Lung (tissue), 12 donors: ENCODE results near the gene SCYGR4. TPM values are rescaled to one million over a fixed set of nuclear protein-coding genes. Genes with fewer than 3 reads are reported as not detected.

Experiments used
- ATAC-seq: fragments of 200-7000 bp; cut with Tn5 transposase; one replicate; pipeline ENCODE4 v1.9.1; 2020; ENCODE audit warnings: moderate number of reproducible peaks; ENCODE audit not compliant: insufficient read depth, low FRiP score
- DNase-seq, 3 donors: peaks; one replicate each; pipeline ENCODE4 v3.0.0-alpha.2; 2013 to 2017
- H3K27ac ChIP-seq, 2 donors: one replicate each; pipeline ENCODE4 v1.5.1; 2013; ENCODE audit warnings: mild to moderate bottlenecking in 2 of 2, moderate library complexity in 2 of 2, control low read depth in 1 of 2, inconsistent platforms in 1 of 2, low read depth in 1 of 2, low read length in 1 of 2
- H3K27me3 ChIP-seq, 3 donors: one replicate each; pipeline ENCODE4 v1.5.1; 2013; ENCODE audit warnings: low read length in 2 of 3; ENCODE audit not compliant: control insufficient read depth in 3 of 3, insufficient read depth in 3 of 3
- H3K36me3 ChIP-seq, 4 donors: one replicate each; pipeline ENCODE4 v1.5.1; 2013; ENCODE audit warnings: low read length in 4 of 4, mild to moderate bottlenecking in 1 of 4, moderate library complexity in 1 of 4; ENCODE audit not compliant: control insufficient read depth in 4 of 4, insufficient read depth in 4 of 4
- H3K4me1 ChIP-seq, 5 donors: one replicate each; pipeline ENCODE4 v1.5.1; 2013; ENCODE audit warnings: low read length in 5 of 5, mild to moderate bottlenecking in 2 of 5, moderate library complexity in 1 of 5; ENCODE audit not compliant: control insufficient read depth in 5 of 5, insufficient read depth in 5 of 5
- H3K4me3 ChIP-seq: one replicate; pipeline ENCODE4 v1.5.1; 2013; ENCODE audit warnings: mild to moderate bottlenecking, control low read depth, moderate library complexity
- H3K9ac ChIP-seq, 2 donors: one replicate each; pipeline ENCODE4 v1.5.1; 2013; ENCODE audit warnings: low read length in 2 of 2, control low read depth in 1 of 2; ENCODE audit not compliant: insufficient read depth in 1 of 2
- H3K9me3 ChIP-seq, 4 donors: one replicate each; pipeline ENCODE4 v1.5.1; 2013; ENCODE audit warnings: low read length in 3 of 4, mild to moderate bottlenecking in 1 of 4, moderate library complexity in 1 of 4; ENCODE audit not compliant: control insufficient read depth in 4 of 4, insufficient read depth in 3 of 4
- WGBS, 2 donors: extraction: QIAGEN DNeasy Blood & Tissue Kit; methylation state at CpG; one replicate each; pipeline ENCODE4 v1.1.7; 2013; 5-methylcytosine and 5-hydroxymethylcytosine counted together
- polyA plus RNA-seq, 2 donors: library from polyadenylated mRNA; stranded (reverse); fragments of 200-250 nt; gene quantifications; one replicate each; pipeline ENCODE4 v1.2.1, GENCODE V29; 2013
- total RNA-seq, 2 donors: library from RNA; depleted of rRNA in 1 of 2; stranded (reverse); fragments of >200 nt in 1 of 2; gene quantifications; one replicate each; pipeline ENCODE4 v1.2.1, GENCODE V29; 2014 to 2021
- TF ChIP-seq, protein P1 (sequence below): IDR thresholded peaks from 2 replicates; pipeline ENCODE4 v1.5.1; 2012; ENCODE audit warnings: mild to moderate bottlenecking; ENCODE audit errors: control extremely low read depth, extremely low read depth
- donor health status: control.
- donor health status: control.
- donor health status: Bipolar disorder and iron deficiency.
- donor health status: healthy.
- donor health status: DM: yes; HTN: yes; CAD: no.

SCYGR4 gene
- total and polyA plus RNA-seq, 4 donors, result not detected

DNA sequence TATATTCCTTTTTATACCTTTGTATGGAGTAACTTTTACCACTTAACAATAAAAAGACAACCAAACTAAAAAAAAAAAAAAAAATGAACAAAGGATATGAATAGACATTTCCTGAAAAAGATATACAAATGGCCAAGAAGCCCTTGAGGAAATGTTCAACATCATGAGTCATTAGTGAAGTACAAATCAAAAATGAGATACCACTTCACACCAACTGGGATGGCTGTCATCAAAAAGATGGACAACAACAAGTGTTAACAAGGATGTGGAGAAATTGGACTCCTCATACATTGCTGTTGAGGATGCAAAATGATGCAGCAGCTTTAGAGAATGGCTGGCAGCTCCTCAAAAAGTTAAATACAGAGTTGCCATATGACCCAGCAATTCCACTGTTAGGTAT, 41.2 kb upstream of the SCYGR4 start:
- Histone ChIP-seq H3K9me3 (no peaks in the 10 kb centered on the region), H3K4me1 (no peaks in the 10 kb centered on the region), H3K27me3 (no peaks in the 10 kb centered on the region), H3K9ac (no peak overlapping the region), H3K4me3 (no peak overlapping the region), H3K36me3 (no peaks in the 10 kb centered on the region), H3K27ac (no peak overlapping the region)
- ATAC-seq, result no peak
- no peak for DNase-seq
- TF ChIP-seq, protein P1, sequence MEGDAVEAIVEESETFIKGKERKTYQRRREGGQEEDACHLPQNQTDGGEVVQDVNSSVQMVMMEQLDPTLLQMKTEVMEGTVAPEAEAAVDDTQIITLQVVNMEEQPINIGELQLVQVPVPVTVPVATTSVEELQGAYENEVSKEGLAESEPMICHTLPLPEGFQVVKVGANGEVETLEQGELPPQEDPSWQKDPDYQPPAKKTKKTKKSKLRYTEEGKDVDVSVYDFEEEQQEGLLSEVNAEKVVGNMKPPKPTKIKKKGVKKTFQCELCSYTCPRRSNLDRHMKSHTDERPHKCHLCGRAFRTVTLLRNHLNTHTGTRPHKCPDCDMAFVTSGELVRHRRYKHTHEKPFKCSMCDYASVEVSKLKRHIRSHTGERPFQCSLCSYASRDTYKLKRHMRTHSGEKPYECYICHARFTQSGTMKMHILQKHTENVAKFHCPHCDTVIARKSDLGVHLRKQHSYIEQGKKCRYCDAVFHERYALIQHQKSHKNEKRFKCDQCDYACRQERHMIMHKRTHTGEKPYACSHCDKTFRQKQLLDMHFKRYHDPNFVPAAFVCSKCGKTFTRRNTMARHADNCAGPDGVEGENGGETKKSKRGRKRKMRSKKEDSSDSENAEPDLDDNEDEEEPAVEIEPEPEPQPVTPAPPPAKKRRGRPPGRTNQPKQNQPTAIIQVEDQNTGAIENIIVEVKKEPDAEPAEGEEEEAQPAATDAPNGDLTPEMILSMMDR, result no peak

DNA sequence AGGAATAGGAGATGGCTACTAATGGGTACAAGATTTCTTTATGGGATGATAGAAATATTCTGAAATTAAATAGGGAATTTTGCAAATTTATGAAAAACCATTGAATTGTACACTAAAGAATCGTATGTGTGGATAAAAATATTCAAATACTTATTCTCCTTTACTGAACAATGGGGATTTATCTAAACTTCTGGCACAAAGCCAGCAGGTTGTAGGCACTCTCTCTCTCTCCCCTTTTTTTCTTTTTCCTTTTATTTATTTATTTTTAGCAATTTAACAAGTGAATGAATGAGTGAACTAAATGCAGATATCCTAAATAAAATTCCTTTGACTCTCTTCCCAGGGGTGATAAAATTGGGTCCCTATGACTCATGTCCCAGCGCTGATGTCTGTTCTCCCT, 40.5 kb upstream of the SCYGR4 start:
- ATAC-seq, result no peak
- no peak for DNase-seq
- Histone ChIP-seq H3K27me3 (no peaks in the 10 kb centered on the region), H3K4me3 (no peak overlapping the region), H3K9me3 (no peaks in the 10 kb centered on the region), H3K4me1 (no peaks in the 10 kb centered on the region), H3K9ac (no peak overlapping the region), H3K36me3 (no peaks in the 10 kb centered on the region), H3K27ac (no peak overlapping the region)
- WGBS, 2 donors, result 75 to 82% methylated on average over 2 of the region's 2 CpGs
- TF ChIP-seq, protein P1, result no peak

DNA sequence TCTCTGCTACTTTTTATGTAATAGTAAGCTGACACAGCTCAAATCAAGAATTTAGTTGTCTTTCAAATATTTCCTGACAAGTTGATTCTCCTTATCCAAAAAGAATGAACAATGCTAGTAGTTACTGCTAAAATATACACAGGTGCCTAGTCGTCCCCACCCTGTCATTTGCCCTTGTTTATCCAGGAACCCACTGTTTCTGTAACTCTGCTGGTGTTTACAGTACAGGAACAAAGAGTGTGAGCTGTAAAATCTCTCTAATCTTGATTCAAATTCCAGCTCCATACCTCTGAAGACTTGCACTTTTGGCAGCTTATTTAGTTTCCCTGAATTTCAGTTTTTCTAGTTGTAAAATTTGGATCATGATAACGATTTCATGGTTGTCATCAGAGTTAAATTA, 39.7 kb upstream of the SCYGR4 start:
- TF ChIP-seq, protein P1, result no peak
- Histone ChIP-seq H3K4me3 (no peak overlapping the region), H3K9me3 (no peaks in the 10 kb centered on the region), H3K4me1 (no peaks in the 10 kb centered on the region), H3K27ac (no peak overlapping the region), H3K36me3 (no peaks in the 10 kb centered on the region), H3K9ac (no peak overlapping the region), H3K27me3 (no peaks in the 10 kb centered on the region)
- ATAC-seq, result no peak
- WGBS, 2 donors, result 40 to 66% methylated on average over 2 of the region's 2 CpGs
- no peak for DNase-seq

DNA sequence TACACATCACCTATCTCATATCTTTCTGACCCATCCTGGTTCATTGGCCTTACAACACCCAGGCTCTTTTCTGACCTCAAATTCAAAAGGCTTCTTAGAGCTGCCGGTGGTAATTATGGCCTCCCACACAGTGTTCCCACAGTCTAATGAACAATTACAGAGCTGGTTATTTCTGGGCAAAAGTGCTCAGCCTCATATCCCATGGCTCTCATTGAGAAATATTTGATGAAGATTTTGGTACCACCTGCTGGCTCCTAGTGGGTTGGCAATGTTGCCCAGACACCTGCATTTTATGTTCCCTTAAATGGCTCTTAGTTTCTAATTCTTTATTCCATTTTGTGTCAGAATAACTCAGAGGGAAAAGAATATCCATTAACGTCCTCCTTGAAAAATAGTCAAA, 38.7 kb upstream of the SCYGR4 start:
- H3K4me1 ChIP-seq, result no peaks in the 10 kb centered on the region
- no peak overlapping the region for H3K9ac ChIP-seq
- H3K27ac ChIP-seq, result no peak overlapping the region
- H3K4me3 ChIP-seq, result no peak overlapping the region
- H3K9me3 ChIP-seq, result peaks cover 0 to 6% (median 2%) of the 10 kb centered on the region in 4 donors
- TF ChIP-seq, protein P1, result no peak
- WGBS, 2 donors, result 88 to 96% methylated on average over 2 of the region's 2 CpGs
- no peak for DNase-seq
- no peak for ATAC-seq
- no peaks in the 10 kb centered on the region for H3K36me3 ChIP-seq
- no peaks in the 10 kb centered on the region for H3K27me3 ChIP-seq
